ENCODE data around the gene STOX2.

The STOX2 gene

DNA sequence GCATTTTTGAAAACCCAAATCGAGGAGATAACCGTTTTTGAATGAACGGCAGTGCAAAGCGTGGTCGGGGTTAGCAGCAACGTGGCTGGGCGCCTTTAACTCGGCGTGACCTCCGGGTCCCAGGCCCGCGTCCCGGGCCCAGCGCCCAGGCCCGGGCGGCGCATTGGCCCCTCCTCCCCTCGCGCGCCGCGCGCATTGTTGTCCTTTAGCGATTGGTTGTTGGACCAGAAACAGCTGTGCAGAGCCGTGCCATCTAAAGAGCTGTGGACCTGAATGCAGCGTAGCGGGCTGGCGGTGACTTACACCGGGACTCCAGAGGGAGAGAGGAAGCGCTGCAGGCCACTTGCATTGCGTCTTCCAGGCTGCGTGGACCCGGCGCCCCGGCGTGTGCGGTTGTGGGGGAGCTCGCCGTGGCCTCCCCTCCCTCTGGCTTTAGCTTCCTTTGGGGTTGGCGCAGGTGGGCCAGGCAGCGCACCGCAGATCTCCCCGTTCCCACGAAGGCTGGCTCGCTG is at the start of gene STOX2:
Gene STOX2, plus strand, starts transcription at position 227 of the 512 bp plus-strand sequence. CDS start 1,484 bp downstream, outside the sequence.
- peak; percentile 78 for ATAC-seq
- 0 out of 2 replicates have a peak, but pooled peaks have one; percentile 68 for TF ChIP-seq TSHZ2 (CRISPR knock-in tag; IDR thresholded peaks at IDR 0.05)
- no peak for TF ChIP-seq SNAI2 (CRISPR knock-in tag; IDR thresholded peaks at IDR 0.05)

- no peak for TF ChIP-seq ZFP30 (CRISPR knock-in tag; IDR thresholded peaks at IDR 0.05)
- TF ChIP-seq, protein P1, sequence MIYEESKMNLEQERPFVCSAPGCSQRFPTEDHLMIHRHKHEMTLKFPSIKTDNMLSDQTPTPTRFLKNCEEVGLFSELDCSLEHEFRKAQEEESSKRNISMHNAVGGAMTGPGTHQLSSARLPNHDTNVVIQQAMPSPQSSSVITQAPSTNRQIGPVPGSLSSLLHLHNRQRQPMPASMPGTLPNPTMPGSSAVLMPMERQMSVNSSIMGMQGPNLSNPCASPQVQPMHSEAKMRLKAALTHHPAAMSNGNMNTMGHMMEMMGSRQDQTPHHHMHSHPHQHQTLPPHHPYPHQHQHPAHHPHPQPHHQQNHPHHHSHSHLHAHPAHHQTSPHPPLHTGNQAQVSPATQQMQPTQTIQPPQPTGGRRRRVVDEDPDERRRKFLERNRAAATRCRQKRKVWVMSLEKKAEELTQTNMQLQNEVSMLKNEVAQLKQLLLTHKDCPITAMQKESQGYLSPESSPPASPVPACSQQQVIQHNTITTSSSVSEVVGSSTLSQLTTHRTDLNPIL (CRISPR knock-in tag; IDR thresholded peaks at IDR 0.05; ENCODE audit: low read depth) = no peak
- no peak for TF ChIP-seq ZNF565 (CRISPR knock-in tag; conservative IDR thresholded peaks at IDR 0.05; ENCODE audit: low read depth)
- no peak for TF ChIP-seq PATZ1 (CRISPR knock-in tag; IDR thresholded peaks at IDR 0.05; ENCODE audit: borderline replicate concordance)
- no peak for TF ChIP-seq ESRRG (CRISPR knock-in tag; IDR thresholded peaks at IDR 0.05)
- TF ChIP-seq TOX (CRISPR knock-in tag; IDR thresholded peaks at IDR 0.05; ENCODE audit: borderline replicate concordance) = no peak
- TF ChIP-seq BACH2 (CRISPR knock-in tag; IDR thresholded peaks at IDR 0.05; ENCODE audit: borderline replicate concordance) = no peak
- TF ChIP-seq ZC3H10 (CRISPR knock-in tag; IDR thresholded peaks at IDR 0.05) = no peak
- TF ChIP-seq, protein P2, sequence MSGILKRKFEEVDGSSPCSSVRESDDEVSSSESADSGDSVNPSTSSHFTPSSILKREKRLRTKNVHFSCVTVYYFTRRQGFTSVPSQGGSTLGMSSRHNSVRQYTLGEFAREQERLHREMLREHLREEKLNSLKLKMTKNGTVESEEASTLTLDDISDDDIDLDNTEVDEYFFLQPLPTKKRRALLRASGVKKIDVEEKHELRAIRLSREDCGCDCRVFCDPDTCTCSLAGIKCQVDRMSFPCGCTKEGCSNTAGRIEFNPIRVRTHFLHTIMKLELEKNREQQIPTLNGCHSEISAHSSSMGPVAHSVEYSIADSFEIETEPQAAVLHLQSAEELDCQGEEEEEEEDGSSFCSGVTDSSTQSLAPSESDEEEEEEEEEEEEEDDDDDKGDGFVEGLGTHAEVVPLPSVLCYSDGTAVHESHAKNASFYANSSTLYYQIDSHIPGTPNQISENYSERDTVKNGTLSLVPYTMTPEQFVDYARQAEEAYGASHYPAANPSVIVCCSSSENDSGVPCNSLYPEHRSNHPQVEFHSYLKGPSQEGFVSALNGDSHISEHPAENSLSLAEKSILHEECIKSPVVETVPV (CRISPR knock-in tag; IDR thresholded peaks at IDR 0.05) = no peak
- TF ChIP-seq TCF4 (CRISPR knock-in tag; IDR thresholded peaks at IDR 0.05; ENCODE audit: borderline replicate concordance) = no peak
- TF ChIP-seq ZNF70 (CRISPR knock-in tag; IDR thresholded peaks at IDR 0.05) = no peak
- no peak for TF ChIP-seq TSHZ2 (CRISPR knock-in tag; IDR thresholded peaks at IDR 0.05)
- TF ChIP-seq OSR1 (CRISPR knock-in tag; IDR thresholded peaks at IDR 0.05) = no peak
- TF ChIP-seq POU6F1 (CRISPR knock-in tag; IDR thresholded peaks at IDR 0.05; ENCODE audit: borderline replicate concordance, low read depth) = no peak
- TF ChIP-seq ZNF8 (CRISPR knock-in tag; IDR thresholded peaks at IDR 0.05) = no peak
- ATAC-seq = no peak
Observed at GRCh38 chr4:183855323-183856190, 49.5 kb upstream of the STOX2 start.

Measured in SK-N-SH treated with all-trans-retinoic acid at 6 μM for 48 hours (cell line).